ENCODE data around the gene ZNF423.

Gene ZNF423

DNA sequence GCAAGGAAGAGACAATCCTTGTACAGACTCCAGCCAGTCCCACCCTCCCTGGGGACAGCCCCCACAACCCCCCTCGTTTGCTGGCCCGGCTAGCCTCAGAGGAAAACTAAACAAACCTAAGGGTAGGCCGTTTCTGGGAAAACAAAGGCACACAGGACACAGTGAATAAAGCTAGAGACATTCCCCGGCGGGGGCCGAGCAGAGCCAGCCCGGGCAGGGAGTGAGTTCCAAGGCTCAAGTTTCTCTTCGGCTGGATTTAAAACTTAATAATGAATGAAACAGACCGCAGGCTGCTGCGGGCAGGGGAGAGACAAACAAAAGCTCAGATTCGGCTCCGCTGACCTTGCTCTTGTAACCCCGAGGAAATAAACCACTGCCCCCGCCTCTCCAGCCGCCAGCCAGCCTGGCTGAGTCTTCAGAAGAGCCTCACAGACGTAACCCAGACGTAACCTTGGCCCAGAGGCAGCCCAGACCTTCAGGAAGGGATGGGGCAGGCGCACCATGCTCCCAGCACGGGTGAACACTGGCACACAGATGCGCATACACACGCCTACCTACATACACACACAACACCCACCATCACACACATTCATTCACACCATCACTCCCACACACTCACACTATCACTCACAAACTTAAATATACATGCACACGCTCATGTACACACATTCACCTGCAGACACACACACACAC, 216.0 kb downstream of the ZNF423 start:
- peak; percentile 86 for DNase-seq (ENCODE audit: low read depth)

GRCh38 chr16:49638673-49639610, 217.0 kb downstream of the ZNF423 start:
- no peak for DNase-seq (ENCODE audit: low read depth)

DNA sequence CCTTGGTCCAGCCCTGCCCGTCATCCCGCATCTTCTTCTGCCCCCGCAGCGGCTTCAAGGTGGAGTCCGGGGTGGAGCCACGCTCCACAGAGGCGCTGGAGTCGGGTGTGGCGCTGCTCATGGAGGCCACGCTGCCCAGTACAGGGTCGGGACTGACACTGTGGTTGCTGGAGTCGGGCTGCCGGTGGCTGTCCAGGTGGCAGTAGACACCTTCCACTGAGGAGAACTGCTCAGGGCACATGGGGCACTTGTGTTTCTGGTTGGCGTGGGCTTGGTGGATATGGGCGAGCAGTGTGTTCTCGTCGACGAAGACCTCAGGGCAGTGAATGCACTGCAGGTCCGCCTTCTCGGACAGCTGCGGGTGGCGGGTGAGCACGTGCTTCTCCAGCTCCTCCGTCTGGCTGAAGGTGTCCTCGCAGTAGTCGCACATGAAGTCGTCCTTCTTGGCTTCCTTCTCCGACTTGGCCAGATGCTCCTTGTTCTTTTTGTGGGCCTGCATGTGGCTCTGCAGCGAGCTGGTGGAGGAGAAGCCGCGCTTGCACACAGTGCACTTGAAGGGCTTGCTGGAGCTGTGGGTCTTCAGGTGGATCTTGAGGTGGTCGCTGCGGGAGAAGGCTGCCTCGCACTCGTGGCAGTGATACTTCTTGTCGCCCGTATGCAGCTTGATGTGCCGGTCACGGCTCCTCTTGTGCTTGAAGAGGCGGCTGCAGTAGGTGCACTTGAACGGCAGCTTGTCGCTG, 217.8 kb downstream of the ZNF423 start:
- no peak for DNase-seq (ENCODE audit: low read depth)

GRCh38 chr16:49637511-49637910, 218.4 kb downstream of the ZNF423 start:
- no peak for DNase-seq (ENCODE audit: low read depth)

DNA sequence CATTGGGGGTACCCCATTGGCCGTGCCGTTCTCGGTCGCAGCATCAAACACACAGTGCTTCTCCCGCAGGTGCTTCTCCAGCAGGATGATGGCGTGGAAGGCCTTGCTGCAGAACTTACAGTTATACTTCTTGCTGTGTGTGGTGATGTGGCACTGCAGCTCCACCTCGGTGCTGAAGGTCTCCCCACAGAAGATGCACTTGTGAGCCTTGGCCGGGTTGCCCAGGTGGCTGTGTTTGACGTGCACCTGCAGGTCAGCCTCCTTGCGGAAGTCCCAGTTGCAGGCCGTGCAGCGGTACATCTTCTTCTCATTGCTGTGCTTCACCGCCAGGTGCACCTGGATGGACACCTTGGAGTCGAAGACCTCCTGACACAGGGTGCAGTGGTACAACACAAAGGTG, 219.3 kb downstream of the ZNF423 start:
- no peak for DNase-seq (ENCODE audit: low read depth)

- DNase-seq (ENCODE audit: low read depth), result no peak
Observed at GRCh38 chr16:49635591-49636581, 220.0 kb downstream of the ZNF423 start.

DNA sequence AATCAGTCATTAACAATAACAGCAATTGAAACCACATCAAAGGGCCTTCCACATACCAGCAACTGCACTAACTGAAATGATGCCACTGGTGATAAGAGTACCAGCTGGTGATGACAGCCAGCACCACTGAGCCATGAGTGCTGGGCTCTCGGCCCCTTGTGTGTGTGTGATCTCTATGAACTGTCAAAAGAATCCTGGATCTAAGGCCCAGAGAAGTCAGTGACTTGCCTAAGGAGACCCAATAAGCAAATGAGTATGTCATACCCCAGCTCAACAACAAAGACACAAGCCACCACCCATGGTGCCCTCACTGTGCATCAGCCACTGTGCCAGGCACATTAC, 220.9 kb downstream of the ZNF423 start:
- no peak for DNase-seq (ENCODE audit: low read depth)

GRCh38 chr16:49634235-49635008, 221.5 kb downstream of the ZNF423 start:
- DNase-seq (ENCODE audit: low read depth), result no peak

DNA sequence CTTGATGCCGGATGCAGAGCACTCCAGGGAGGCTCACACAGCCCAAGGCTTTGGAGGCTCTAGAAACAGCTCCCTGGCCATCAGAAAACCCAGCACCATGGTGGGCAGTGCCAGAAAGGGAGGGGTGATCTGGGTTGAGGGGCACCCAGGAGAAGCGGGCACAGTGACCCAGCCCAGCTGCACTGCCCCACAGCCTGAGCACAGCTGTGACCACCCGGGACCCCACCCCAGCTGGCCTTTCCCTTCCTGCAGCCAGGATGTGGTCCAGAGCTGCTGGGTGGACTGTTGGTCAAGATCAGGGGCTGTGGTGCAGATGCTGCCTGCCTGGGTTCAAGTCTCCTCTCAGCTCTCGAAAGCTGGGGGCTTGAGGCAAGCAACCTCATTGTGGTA, 223.1 kb downstream of the ZNF423 start:
- DNase-seq (ENCODE audit: low read depth), result no peak

DNA sequence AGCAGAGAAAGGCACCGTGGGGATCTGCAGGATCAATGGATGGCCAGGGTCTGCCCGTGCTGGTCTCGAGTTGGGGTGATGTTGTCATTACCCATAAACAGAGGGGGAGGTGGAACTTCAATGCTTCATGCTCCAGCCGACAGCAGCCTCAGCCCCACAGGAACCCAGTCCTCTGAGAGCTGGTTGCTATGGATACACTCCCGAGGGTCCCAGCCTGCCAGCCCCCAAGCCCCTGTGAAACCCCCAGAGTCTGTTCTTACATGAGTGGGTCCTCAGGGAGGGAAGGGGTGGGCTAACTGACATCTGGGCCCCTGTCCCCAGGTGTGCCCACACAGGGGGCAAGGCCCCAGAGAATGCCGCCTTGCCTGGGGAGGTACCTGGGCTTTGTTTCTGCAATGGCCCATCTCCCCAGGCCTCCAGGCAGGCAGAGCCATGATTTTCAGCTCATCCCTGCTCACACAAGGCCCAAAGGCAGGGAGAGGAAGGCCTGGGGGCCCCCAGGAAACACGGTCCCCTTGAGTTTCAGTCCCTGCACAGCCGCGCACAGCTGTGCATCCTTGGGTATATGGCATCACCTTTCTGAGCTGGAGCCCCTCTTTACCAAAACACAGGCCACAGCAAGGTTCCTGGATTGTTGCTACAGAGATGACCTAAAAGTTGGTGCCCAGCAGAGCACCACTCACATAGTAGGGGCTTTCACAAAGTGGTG, 223.7 kb downstream of the ZNF423 start:
- DNase-seq (ENCODE audit: low read depth), result no peak

DNA sequence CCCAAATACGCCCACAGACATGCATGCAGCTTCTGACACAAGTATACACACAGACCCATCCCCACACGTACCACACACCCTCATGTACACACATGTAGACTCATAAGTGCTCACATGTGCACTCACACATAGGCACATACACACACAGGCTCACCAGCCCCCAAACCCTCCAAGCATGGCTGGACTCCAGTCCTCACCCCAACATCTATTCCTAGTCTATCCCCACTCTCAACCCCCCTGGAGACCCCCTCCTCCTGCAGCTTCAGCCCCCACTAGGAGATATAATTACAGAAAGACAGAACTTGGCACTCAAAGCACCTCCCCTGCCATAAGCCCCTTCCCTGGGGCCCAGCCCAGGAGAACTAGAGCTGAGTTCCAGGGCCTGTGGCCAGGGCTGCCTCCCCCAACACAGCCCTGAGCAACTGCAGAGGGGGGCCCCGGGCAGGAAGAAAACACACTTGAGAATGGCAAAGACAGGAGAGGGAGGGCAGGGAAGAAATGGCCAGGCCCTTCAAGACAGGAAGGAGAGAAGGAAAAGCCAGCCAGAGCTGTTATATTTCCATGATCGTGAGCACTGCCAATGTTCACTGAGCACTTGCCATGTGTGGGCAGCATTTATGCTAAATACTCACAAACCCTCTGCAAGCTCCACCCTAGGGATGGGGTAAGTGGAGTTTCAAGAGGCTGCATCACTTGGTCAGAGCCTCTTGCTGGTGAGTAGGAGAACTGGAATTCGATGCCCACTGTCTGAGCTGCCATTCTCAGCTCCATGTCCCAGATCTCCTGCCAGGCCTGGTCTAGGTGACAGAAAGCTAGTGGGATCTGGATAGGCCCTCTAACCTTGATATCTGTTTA, 224.5 kb downstream of the ZNF423 start:
- peak; percentile 75 for DNase-seq (ENCODE audit: low read depth)

DNA sequence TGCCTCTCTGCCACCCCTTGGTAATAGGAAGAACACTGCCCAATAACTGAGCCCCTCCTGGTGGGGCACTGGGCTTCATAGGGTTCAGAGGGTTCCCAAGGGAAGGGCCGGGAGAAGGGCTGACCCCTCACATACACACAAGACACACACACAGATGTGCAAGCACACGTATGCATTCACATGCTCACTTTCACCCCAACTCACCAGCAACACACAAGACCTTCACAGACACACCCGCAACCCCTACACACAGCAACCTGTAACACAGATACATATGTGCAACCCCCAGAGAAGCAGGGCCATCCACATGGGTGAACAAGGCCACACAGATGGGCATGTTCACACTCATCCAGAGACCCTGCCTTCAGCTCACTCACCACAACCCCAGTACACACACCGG, 225.1 kb downstream of the ZNF423 start:
- no peak for DNase-seq (ENCODE audit: low read depth)

GRCh38 chr16:49629851-49630250, 226.1 kb downstream of the ZNF423 start:
- DNase-seq (ENCODE audit: low read depth), result no peak

DNA sequence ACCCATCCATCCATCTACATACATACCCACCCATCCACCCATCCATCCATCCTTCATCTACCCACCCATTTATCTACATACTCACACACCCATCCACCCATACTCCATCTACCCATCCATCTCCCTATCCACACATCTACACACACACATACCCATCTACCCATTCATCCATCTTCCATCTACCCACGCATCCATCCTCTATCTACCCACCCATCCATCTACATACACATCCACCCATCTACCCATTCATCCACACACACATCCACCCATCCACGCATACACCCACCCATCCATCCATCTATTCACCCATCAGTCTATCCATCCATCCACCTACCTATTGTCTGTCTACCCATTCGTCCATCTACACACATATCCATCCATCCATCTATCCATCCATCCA, 227.8 kb downstream of the ZNF423 start:
- DNase-seq (ENCODE audit: low read depth), result no peak

GRCh38 chr16:49625311-49626065, 230.4 kb downstream of the ZNF423 start:
- peak; percentile 11 for DNase-seq (ENCODE audit: low read depth)

DNA sequence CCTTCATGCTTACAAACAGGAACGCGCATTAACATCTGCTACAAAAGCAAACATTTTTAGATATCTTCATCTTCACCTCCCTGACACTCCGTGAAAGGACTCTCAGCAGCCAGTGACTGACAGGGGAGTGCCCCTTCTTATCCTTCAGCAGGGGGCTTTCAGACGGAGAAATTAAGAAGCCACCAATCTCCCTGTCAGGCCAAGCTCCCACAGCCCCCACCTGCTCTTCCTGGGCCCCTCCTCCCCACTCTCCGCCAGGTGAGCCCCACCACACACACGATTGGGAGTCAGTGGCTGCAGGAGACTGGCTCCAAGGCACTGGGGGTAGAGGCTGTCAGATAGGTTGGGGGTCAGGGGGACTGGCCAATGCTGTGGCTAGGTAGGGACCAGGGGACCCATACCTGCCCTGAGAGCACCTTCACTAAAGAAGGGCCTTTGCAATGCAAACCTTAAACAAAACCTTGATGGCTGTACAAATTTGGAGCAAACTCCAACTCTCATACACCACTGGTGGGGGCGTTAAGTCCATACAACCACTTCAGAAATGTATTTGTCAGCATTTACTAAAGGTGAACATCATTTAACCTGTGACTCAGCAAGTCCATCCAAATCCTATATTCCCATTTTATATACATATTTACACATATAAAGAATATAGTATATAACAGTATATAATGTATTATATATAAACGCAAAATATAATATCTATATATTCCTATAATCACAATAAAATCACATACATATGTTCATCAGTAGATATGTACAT, 232.2 kb downstream of the ZNF423 start:
- DNase-seq (ENCODE audit: low read depth), result no peak

All from stromal cell of bone marrow (primary cell).